HK-2 (cell line): ENCODE results near the gene PRAC1.
A peak's percentile ranks its signal among the peaks of the same experiment; 100 is the strongest.

Experiments
- DNase-seq: peaks from one replicate; pipeline ENCODE4 v3.0.0-alpha.2; 2018; ENCODE audit not compliant: unreplicated experiment

PRAC1 gene

DNA sequence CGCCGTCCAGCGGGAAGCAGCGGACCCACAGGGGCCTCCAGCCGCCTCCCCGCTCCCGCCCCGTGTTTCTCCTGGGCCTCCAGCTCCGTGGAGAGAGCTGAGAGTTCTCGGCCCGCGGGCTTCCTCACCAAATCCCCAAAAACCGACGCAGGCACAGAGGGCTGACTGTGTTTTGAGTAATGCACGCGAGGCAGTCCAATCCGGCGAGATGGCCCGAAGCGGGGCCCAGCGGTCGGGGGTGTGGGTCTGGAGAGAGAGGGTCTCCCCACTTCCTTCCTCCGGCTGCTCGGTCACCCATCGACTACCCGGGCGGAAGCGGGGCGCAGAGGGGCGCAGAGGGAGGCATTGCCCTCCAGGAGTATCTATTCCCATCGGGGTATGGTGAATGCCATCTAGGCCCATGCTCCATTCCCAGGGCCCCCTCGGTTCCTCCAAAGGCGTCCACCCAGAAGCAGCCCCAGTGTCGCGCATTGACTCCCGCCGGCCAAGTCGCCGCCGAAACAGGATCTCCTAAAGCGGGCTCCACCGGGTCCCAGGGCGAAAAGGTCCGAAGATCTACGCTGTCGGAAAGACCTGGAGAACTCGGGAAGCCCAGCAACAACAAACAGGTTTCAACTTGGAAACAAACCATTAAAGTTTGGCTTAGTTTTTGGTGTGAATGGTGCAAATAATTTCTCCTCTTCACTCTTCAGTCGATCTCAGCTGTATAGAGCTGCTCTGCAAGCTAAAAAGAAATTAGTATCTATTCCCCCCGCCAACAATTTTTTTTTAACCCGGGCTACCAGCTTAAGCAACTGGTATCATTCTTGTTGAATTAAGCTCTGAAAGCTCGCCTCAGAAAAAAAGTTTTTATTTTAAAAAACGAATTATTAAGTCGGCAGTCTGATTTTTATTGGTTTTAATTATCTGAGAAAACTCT, 25.4 kb upstream of the PRAC1 start:
- no peak for DNase-seq

DNA sequence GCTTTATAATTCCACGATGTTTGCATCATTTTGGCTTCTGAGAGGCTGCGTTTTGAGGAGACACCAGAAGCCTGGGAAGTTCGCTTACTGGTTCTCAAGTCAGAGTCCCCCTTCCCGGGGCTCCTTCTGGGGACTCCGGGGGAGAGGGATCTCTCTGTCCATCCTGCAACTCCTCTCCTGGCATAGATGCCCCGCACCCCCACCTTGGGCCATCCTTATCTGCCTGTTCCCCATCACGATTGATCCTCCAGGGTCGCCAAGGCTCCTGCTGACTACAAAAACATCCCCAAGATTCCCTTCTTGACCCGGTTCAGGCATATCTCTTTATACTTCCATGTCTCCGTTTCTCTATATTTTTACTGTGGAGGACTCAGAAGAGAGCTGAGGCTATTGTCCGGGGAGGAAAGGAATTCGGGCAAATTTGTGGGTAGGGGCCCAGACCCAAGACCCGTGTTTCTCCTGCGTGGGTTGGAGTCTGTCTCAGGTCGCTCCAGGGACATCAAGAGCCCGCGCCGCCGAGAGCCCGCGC, 24.7 kb upstream of the PRAC1 start:
- DNase-seq: no peak

DNA sequence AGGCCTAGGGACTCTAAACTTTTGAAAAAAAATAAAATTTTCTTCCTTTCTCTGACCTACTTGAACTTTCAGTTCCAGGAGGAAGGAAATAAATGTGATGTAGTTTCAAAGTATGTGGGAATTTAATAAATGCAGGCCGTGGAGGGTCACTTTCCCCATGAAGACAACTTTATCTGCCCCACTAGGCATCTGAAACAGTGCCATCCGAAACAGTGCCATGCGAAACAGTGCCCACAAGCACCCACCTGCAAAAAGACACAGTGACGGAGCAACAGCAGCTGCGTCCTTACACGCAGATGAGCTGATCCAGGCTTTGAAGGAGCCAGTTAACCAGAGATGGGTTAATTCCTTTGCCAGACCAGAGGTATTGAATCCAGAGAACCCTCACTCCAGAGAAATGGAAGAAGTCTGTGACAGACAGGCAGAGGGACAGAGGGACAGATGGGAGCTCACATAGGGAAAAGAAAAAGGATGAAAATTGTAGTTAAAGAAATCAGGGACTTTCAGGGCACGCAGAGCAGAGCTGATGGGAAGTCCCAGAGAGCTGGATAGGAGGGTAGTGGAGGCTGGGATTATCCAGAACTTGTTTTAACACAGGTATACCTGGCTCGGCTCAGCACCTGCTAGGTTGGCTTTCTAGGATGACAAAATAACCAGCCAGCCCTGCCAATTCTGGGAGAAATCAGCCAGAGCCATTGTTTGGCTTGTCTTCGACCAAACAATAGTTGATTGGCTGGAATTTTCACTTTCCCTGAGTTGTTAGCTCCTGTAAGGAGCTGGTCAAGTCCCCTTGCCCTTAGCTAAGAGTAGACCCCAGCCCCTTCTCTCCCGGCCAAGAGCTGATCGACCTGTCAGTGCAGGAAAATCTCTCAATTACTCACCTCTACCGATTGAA, 23.3 kb upstream of the PRAC1 start:
- no peak for DNase-seq

DNA sequence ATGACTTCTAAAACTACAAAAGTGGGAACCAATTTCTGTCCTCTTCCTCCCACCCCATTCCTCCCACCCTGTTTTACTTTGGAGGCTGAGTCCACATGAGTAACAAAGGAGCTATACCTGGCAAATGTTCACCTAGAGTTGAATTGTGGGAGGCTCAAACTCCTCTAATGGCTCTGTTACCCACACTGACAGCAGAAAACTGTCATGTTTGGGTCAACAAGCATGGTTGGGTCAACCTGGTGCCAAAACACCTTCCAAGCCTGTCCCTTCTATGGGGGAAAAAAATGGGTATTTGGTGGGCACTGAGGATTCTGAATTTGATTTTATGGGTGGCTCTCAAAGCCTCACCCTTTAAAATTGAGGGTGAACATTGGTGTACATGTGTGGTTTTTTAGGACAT, 18.2 kb upstream of the PRAC1 start:
- DNase-seq: no peak

DNA sequence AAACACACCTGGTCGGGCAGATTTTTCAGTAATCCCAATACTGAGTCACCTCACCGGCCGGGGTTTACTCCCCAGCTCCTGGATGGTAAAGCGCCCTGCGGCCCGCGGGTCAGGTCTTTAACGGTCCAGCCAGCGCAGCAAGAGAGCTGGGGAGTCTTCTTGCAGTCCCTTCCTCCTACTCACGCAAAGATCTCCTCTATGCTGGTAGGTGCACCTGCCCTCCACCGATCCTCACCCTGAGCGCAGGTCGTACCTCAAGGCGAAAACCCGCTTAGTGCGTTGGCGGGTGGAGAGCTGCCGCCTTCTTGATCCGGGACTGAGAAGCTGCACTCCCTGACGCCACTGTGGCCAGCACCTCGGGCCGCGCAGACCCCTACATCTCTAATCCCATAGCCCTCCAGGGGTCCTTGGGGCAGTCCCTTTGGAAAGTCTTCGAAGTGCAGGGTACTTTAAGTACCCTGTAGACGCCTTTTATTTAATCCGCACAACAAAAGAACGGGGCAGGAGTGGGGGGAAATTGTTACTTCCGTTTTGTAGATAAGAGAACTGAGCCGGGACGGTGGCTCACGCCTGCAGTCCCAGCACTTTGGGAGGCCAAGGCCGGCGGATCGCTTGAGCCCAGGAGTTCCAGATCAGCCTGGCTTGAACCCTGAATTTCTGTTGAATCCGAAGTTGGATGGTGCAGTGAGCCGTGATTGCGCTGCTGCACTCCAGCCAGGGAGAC, 16.6 kb upstream of the PRAC1 start:
- no peak for DNase-seq

DNA sequence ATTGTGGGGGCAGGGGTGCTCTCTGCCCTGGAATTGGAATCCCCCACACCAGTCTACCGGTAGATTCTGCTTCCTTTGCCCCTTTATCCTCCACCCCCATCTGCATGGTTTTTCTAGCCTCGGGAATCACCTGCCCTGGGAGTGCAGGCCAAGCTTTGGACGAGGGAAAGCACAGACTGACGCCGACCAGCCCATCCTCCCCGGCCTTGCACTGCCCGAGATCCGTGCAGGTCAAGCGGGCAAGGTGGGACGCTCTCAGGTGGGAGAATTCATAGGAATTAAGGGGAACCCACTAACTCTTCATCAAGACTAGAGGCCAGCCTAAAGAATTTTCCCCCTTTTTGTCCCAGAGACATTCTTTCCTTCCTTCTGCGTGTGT, 16.1 kb upstream of the PRAC1 start:
- DNase-seq: no peak

DNA sequence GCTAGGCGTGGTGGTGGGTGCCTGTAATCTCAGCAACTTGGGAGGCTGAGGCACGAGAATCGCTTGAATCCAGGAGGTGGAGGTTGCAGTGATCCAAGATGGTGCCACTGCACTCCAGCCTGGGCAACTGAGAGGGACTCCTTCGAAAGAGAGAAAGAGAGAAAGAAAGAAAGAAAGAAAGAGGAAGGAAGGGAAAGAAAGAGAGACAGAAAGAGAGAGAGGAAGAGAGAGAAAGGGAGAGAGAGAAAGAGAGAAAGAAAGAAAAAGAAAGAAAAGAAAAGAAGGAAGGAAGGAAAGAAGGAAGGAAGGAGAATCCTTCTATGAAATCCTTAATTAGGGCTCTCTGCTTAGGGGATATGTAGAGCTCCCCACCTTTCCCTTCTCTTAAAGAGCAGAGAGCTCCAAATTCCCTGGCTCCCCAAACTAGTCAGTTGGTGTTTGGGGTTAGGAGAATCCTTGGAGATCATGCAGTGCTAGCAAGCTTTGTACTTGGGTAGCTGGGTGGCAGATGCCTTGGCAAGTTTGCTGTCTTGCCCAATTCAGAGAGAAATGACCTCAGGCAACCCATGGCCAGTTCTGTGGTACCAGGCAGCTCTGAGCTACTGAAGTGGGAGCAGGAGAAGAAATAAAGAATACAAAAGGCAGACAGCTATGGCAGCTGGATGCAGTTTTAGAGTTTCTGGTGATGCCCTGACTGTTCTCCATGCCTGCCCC, 15.2 kb upstream of the PRAC1 start:
- no peak for DNase-seq

DNA sequence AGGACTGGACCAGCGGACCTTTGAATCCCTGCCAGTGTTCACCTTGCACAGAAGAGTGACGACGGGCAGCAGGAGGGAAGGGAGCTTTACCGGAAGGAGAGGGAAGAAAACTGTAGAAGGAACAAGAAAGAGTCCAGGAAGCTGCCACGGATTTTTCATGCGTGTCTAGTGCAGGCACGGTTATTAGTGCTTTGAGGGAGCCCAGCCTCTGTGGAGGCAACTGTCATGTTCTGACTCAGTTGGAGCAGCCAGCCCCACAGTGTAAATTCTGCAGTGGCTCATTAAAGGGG, 12.7 kb upstream of the PRAC1 start:
- no peak for DNase-seq

DNA sequence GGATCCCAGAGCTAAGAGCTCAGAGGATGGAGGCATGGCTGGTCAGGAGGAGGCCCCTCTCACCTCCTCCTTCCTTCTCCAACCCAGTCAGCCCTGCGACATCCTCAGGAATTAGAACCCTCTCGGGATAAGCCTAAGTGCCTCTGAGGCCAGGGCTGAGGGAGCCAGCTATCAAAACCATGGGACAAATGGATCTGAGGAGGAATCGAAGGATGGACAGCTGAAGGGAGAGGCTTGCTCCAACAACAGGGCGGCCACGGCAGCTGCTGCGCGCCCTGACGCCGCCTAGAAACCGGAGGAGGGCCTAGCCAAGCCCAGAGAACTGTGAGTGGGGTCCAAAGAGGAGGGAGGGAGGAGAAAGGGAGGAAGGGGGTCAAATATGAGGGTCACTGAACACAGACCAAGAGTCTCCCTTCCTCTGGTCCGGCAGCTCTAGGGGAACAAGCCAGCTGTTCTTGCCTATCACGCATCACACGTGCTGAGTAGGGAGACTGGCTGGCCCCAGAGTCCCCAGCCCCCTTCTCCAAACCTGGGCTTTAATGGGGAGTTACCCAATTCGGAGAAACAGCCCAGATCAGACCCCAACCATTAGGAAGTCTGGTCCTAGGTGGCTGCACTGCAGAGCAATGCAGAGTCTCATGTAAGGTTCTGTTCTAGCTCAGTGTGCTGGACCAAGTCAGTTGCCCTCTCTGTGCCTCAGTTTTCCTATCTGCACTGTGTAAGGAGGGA, 12.2 kb upstream of the PRAC1 start:
- no peak for DNase-seq

DNA sequence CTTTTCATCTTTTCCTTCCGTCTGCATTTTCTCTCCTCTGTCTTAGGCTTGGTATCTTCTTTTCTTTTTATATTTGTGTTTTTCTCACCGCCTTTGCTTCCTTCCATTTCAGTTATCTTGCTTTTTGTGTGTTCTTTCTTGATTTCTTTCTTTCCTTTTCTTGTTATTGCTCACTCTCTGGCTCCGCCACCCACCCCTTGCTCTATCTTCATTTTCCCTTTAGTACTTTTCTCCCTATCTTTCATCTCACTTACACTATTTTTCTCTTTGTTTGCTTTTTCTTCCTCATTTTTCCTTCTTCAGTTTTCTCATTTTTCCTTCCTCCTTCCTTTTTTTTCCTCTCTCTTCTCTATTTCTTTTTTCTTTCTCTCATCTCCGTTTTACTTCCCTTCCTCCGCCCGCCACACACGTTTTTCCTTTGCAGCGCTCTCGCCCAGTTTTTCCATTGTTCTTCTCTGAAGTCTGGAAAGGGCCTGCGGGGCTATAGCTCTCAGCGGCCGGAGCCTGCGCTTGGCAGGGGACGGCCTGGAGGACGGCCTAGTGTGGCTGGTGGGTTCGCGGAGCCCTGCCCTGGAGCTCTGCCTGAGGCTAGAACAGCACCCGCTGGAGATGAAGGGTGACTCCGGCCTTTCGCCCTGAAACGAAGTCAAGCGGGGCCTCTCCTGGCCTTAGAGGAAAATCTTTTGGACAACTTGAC, 11.5 kb upstream of the PRAC1 start:
- no peak for DNase-seq

DNA sequence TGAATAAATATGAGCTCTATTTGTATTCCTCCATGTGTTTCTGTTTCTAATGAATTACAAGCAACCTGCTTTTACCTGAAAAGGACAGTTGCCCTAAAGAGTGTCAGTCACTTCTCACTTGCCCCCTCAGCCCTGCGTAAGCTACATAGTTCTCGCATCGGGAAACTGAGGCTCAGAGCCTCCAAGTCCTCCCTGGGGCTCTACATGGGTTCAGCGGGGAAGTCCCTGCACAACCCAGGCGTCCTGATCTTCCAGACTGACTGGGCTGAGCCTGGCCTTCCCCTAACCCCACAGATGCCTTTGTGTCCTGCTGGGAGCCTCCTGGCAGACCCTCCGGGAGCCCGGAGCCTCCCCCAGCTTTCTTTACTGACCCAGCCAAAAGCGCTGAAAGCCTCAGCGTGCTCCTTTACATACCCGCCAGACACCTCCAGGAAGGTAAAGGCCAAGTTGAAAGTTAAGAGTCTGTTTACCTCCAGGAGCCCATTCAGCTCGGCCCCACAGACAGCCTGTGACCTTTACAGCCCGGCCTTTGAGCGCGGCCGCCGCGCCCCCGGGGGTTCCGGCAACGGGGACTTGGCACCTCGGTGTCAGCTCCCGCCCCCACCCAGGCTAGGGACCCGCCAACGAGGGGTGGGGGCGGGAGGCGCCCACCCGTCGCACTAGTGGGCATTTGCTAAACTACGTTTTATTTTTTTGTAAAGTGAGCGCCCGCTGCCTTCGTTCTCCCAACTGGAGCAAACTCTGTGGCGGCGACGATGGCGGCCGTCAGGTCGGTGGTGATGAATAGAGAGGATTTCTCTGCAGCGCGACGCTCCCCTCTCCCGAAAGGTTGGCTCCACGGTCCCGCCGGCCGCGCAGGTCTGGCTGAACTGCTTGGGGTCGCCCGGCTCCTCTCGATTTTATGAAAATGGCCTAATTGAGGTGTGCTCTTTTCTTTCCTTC, 10.6 kb upstream of the PRAC1 start:
- DNase-seq: no peak

DNA sequence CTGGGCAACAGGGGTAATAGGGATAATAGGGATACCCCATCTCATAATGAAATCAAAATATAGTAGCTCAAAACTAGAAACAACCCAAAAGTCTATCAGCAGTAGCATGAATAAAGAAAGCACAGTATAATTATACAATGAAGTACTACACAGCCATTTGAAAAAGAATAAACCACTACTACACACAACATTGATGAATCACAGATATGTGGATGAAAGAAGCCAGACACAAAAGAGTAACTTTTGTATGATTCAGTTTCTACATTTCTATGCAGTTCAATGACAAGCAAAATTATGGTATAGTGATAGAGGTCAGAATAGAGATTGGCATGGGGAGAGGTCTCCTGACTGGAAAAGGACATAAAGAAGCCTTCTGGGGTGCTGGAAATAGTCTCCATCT, 9.0 kb upstream of the PRAC1 start:
- DNase-seq: no peak

DNA sequence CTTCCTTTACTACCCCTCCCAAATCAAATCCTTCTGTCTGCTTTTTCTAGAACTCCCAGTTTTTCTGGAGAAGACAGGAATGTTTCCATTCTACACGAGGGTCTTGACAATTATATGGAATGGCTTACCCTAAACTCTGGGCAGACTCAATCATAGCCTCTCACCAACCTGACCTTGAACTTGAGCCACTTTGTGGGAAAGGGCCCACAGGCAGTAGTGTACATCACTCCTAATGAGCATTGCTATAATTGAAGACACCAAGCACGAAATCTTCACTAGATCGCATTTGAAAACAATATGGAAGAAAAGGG, 7.9 kb upstream of the PRAC1 start:
- DNase-seq: no peak

DNA sequence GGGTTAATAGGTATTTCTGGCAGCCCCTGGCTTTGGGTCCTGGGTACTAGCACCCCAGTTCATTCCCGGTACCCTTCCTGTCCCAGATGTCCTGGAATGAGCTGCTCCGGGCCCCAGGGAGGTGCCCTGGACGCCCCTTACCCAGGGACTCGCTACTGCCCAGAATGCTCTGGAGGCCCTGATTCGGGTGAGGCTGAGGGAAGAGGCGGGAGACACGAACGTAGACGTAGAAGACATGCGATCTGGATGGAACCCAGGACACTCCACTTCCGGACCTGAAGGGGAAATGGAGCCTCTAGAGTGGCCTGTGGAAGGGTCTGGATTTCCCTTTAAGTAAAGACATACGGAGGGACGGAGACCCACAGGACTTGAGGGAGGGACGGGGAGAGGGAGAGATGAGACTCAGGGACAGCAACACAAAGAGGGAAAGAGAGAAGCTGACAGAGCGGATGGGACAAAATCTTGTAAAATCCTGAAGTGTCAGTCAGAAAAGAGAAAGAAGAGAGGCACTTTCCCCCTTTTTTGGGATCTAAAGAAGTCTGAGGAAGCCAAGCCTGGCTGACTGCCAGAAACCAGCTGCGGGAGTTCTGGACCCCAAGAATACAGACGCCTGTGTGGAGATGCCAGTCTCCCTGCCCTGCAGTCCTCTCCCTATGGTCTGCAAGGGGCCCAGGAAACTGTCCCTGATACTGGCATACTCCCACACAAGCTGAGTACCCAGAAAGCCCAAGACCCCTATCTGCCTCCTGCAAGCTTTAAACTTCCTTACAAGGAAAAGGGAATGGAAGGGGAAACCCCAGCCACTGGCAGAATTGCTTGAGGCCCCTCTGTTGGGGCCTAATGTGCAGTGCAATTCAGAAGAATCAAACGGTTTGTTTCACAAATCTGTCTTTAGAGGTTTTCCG, 7.3 kb upstream of the PRAC1 start:
- DNase-seq: no peak

DNA sequence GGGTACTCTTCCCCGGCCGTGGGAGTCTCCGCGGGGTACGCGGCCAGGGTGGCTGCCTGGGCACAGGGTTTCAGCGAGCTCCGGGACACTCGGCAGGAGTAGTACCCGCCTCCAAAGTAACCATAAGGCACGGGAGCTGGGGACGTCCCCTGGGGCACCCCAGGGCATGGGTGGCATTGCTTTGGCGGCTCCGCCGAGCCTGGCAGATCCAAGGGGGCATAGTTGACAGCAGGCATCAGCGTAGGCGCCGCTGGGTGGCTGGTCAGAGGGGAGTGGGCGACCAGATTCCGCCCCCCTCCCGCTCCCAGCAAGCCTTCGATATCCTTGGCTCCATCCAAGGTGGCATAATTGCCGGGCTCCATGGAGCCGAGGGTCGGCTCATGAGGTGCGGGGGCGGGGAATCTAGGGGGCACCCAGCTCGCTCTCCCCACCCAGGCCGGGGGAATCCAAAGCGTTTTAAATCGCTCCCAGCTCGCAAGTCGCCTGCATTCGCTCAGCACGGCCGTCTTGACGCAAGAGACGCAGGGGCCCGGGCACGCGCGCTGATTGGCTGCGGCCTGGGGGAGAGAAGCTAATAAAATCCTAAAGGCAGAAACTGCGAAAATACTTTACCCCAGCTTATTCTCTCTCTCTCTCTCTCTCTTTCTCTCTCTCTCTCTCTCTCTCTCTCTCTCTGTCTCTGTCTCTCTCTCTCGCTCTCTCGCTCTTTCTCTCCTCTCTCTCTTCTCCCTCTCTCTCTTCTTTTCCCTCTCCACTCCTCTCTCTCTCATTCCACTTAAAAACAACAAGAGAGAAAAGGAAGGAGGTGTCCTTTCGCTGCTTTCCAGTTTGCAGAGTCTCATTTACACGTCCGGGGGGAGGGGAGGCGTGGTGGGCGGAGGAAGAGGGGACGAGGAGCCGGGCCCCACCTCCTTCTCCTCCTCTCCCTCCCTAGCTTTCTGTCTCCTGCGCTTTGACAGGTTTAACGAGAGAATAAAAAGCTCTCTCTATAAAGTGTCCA, 6.2 kb upstream of the PRAC1 start, which contains the start of gene HOXB13:
Gene HOXB13 (minus strand): TSS at position 519 of the 1,000 bp plus-strand sequence. CDS start 157 bp downstream, at position 362.
- DNase-seq: peak; percentile 51

DNA sequence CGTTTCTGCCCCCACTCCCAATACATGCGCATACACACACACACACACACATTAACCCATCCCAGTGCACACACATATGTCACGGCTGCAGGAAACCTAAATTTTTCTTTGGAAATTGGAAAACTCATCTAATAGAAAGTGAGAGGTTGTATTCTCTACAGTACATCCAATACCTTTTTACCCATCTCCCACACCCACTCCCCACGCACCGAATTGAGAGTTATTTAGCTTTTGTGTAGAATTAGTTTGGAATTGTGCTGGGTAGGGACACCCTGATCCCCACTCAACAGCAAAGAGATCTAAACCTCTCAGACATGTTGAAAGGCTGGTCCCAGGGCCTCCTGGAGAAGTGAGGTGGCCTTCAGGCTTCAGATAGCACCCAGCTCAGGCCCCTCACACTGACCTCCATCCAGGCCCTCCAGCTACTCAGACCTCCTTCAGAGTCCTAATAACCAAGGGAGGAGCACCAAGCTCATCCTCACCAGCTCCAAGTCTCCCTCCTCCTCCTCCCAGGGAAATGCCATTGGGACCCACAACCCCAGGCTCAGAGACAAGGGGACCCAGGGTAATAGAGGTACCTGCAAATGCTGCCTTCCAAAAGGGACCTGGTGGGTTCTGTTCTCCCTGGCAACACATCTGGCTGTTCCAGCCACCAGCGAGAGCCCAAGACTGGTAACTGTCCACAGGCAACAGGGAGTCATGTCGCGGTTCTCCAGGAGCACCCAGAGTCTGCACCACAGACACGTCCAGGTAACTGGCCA, 5.3 kb upstream of the PRAC1 start:
- no peak for DNase-seq
